GM12878 (cell line): ENCODE measurements around the gene KDM1B.

Experiments used
- EP300 ChIP-seq, 2 experiments: fragments of 150-350 bp in 1 of 2; IDR thresholded peaks; 2 replicates each; pipeline ENCODE4 v1.6.1; 2011 to 2012; ENCODE audit warnings: low read depth in 2 of 2, low read length in 2 of 2, borderline replicate concordance in 1 of 2, improper control_type of control experiment in 1 of 2, inconsistent platforms in 1 of 2; ENCODE audit not compliant: control insufficient read depth in 1 of 2
- EZH2 ChIP-seq: IDR thresholded peaks from 2 replicates; pipeline ENCODE4 v1.6.1; 2012; ENCODE audit warnings: low read depth, mild to moderate bottlenecking, control low read depth, inconsistent platforms, low read length, borderline replicate concordance; ENCODE audit not compliant: control insufficient read depth
- MAX ChIP-seq: IDR thresholded peaks from 2 replicates; pipeline ENCODE4 v1.6.1; 2012; ENCODE audit warnings: low read depth, low read length, improper control_type of control experiment
- PAX8 ChIP-seq: fragments of 450-650 bp; IDR thresholded peaks from 2 replicates; pipeline ENCODE4 v1.6.1; 2017; ENCODE audit warnings: mild to moderate bottlenecking, moderate library complexity
- POLR2A ChIP-seq: IDR thresholded peaks from 2 replicates; pipeline ENCODE4 v1.6.1; 2011; ENCODE audit warnings: low read depth, mild to moderate bottlenecking, low read length
- RFX5 ChIP-seq: IDR thresholded peaks from 2 replicates; pipeline ENCODE4 v1.6.1; 2011; ENCODE audit warnings: low read depth, low read length, improper control_type of control experiment
- SIX5 ChIP-seq: IDR thresholded peaks from 2 replicates; pipeline ENCODE4 v1.6.1; 2011; ENCODE audit warnings: mild to moderate bottlenecking, low read depth, low read length, moderate library complexity; ENCODE audit not compliant: severe bottlenecking
- SPI1 ChIP-seq: IDR thresholded peaks from 2 replicates; pipeline ENCODE4 v1.6.1; 2011; ENCODE audit warnings: low read depth, mild to moderate bottlenecking, low read length, moderate library complexity, borderline replicate concordance; ENCODE audit not compliant: insufficient read depth
- TCF3 ChIP-seq: IDR thresholded peaks from 2 replicates; pipeline ENCODE4 v1.6.1; 2012; ENCODE audit warnings: low read depth, mild to moderate bottlenecking, low read length, borderline replicate concordance; ENCODE audit not compliant: insufficient read depth
- TF ChIP-seq, protein P1 (sequence below), 3 experiments: IDR thresholded peaks in 2 of 3; conservative IDR thresholded peaks in 1 of 3; 2 replicates each; pipeline ENCODE4 v1.5.1; 2011; ENCODE audit warnings: low read depth in 3 of 3, low read length in 3 of 3, mild to moderate bottlenecking in 3 of 3, control low read depth in 2 of 3, moderate library complexity in 2 of 3, inconsistent platforms in 1 of 3, mixed read lengths in 1 of 3; ENCODE audit not compliant: control insufficient read depth in 2 of 3, insufficient read depth in 1 of 3; ENCODE audit errors: extremely low read depth in 1 of 3
- TF ChIP-seq, protein P2 (sequence below): IDR thresholded peaks from 2 replicates; pipeline ENCODE4 v1.6.1; 2011; ENCODE audit warnings: low read depth, low read length, improper control_type of control experiment, borderline replicate concordance

DNA sequence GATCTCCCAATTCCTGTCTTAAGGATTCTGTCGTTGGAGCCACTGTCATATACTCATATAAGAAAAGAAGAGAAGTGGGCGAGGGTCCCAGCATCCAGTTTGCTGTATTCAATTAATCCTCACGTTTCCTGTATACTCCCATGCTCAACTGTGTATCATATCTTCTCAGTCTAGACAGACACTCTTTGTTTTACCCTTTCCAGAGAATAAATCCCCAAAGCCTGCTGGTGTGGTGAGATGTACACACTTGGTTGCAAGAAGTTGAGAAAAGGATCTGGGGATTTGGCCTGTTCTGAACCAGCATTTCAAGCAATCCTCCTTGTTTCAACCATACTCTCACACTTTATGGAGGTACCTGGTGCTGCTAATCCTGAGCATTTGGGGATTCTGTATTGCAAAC lies 3.4 kb upstream of the KDM1B start:
- no peak for TF ChIP-seq MAX
- TF ChIP-seq PAX8, result no peak
- TF ChIP-seq, protein P1, sequence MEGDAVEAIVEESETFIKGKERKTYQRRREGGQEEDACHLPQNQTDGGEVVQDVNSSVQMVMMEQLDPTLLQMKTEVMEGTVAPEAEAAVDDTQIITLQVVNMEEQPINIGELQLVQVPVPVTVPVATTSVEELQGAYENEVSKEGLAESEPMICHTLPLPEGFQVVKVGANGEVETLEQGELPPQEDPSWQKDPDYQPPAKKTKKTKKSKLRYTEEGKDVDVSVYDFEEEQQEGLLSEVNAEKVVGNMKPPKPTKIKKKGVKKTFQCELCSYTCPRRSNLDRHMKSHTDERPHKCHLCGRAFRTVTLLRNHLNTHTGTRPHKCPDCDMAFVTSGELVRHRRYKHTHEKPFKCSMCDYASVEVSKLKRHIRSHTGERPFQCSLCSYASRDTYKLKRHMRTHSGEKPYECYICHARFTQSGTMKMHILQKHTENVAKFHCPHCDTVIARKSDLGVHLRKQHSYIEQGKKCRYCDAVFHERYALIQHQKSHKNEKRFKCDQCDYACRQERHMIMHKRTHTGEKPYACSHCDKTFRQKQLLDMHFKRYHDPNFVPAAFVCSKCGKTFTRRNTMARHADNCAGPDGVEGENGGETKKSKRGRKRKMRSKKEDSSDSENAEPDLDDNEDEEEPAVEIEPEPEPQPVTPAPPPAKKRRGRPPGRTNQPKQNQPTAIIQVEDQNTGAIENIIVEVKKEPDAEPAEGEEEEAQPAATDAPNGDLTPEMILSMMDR (IDR thresholded peaks at IDR 0.05 in 2 of 3, conservative IDR thresholded peaks at IDR 0.05 in 1 of 3; ENCODE audit: control insufficient read depth in 2 of 3, extremely low read depth in 1 of 3, insufficient read depth in 1 of 3, low read depth in 3 of 3, low read length in 3 of 3), result no peak
- TF ChIP-seq RFX5, result no peak
- TF ChIP-seq SPI1, result no peak
- no peak for TF ChIP-seq EP300 (IDR thresholded peaks at IDR 0.05; ENCODE audit: borderline replicate concordance in 1 of 2, control insufficient read depth in 1 of 2, low read depth in 2 of 2, low read length in 2 of 2)
- no peak for TF ChIP-seq SIX5
- TF ChIP-seq, protein P2, sequence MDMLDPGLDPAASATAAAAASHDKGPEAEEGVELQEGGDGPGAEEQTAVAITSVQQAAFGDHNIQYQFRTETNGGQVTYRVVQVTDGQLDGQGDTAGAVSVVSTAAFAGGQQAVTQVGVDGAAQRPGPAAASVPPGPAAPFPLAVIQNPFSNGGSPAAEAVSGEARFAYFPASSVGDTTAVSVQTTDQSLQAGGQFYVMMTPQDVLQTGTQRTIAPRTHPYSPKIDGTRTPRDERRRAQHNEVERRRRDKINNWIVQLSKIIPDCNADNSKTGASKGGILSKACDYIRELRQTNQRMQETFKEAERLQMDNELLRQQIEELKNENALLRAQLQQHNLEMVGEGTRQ, result no peak
- no peak for TF ChIP-seq TCF3
- no peak for TF ChIP-seq EZH2
- no peak for TF ChIP-seq POLR2A
